ENCODE results near the gene MND1.
"Not testable (repeated sequence)": the region's sequence is repeated elsewhere in the genome, so short reads cannot be mapped to it uniquely, and the experiment has no call there.

MND1 gene

GRCh38 chr4:153440475-153440874 lies 96.0 kb downstream of the MND1 start:
- no peak for DNase-seq (ENCODE audit: low spot score)

GRCh38 chr4:153447175-153447905 lies 102.9 kb downstream of the MND1 start:
- DNase-seq (ENCODE audit: low spot score) = no peak

GRCh38 chr4:153448003-153448731 lies 103.7 kb downstream of the MND1 start:
- no peak for DNase-seq (ENCODE audit: low spot score)

- DNase-seq (ENCODE audit: low spot score) = no peak
Measured at GRCh38 chr4:153449338-153449737, 104.8 kb downstream of the MND1 start.

DNA sequence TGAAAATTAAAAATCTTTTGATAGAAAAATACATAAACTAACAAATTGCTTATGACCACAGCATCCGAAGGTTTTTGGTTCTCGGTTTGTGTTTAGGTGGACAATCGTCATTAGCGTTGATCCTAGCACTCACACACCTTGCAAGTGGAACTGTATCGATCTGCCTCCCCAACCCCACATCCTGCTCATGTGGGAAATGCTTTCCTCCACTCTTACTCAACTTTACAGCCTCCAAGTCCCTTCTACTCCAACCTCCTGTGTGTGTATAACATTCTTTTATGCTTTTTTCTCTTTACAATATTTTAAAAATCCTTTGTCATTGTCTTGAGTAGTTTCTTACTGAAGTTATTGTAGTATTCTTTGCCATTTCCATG lies 106.0 kb downstream of the MND1 start:
- no peak for DNase-seq (ENCODE audit: low spot score)

- not testable (repeated sequence) for DNase-seq (ENCODE audit: low spot score)
Measured at GRCh38 chr4:153451145-153451544, 106.7 kb downstream of the MND1 start.

- no peak for DNase-seq (ENCODE audit: low spot score)
Measured at GRCh38 chr4:153451911-153452657, 107.6 kb downstream of the MND1 start.

DNA sequence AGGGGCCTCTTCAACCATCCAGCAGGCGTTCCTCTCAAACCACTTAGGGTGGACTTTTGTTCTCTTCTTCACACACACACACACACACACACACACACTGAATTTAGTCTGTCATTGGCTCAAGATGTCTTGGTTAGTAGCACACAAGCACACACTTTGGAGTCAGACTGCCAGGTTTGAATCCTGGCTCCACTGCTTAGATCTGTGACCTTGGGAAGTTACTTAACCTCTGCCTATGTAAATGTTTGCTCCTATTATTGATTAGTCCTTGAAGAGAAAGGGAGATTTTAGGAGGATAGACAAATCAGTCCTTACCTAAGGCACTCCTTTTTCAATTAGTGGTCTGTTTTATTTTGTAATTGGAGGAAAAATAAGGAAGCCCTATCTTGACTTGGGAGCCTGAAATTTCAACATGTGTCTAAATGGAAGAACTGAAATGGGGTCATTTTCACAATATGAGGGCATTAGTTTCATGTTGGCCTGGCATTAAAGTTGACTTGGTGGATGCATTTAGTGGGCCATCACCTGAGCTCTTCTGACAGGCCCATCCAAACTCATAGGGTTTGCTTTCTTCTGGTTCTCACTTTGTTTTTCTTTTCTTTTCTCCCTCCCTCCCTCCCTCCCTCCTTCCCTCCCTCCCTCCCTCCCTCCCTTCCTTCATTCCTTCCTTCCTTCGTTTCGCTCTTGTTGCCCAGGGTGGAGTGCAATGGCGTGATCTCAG lies 108.3 kb downstream of the MND1 start:
- DNase-seq (ENCODE audit: low spot score) = no peak

DNA sequence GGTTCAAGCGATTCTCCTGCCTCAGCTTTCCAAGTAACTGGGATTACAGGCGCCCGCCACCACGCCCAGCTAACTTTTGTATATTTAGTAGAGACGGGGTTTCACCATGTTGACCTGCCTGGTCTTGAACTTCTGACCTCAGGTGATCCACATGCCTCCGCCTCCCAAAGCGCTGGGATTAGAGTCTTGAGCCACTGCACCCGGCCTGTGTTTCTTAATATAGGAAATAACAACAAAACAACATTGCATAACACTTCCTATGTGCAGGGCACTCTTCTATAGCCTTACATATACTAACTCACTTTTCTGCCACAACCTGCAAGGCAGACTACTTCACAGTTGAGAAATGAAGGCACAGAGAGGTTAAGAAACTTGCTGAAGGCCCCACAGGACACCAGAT lies 108.9 kb downstream of the MND1 start:
- no peak for DNase-seq (ENCODE audit: low spot score)

DNA sequence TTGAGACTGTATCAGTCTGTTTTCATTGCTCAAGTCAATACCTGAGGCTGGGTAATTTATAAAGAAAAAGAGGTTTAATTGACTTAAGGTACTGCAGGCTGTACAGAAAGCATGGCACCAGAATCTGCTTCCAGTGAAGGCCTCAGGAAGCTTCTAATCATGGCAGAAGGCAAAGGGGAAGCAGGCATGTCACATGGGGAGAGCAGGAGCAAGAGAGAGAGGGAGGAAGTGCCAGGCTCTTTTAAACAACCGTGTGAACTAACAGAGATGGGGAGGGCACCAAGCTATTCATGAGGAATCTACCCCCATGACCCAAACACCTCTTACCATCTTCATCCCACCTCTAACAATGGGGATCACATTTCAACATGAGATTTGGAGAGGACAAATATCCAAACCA lies 114.5 kb downstream of the MND1 start:
- DNase-seq (ENCODE audit: low spot score) = no peak

- not testable (repeated sequence) for DNase-seq (ENCODE audit: low spot score)
Measured at GRCh38 chr4:153461549-153461948, 117.1 kb downstream of the MND1 start.

- DNase-seq (ENCODE audit: low spot score) = no peak
Measured at GRCh38 chr4:153464068-153464467, 119.6 kb downstream of the MND1 start.

Measured in left forelimb (tissue), 1 donor.